Measurements from ENCODE around the gene ADGB. TPM values are rescaled to one million over a fixed set of nuclear protein-coding genes. Genes with fewer than 3 reads are reported as not detected.

The ADGB gene
- total and polyA plus RNA-seq, 2 of the 13 experiments (the other 11 are each of a cell fraction or from before 2014, with no cell fraction given), result not detected

DNA sequence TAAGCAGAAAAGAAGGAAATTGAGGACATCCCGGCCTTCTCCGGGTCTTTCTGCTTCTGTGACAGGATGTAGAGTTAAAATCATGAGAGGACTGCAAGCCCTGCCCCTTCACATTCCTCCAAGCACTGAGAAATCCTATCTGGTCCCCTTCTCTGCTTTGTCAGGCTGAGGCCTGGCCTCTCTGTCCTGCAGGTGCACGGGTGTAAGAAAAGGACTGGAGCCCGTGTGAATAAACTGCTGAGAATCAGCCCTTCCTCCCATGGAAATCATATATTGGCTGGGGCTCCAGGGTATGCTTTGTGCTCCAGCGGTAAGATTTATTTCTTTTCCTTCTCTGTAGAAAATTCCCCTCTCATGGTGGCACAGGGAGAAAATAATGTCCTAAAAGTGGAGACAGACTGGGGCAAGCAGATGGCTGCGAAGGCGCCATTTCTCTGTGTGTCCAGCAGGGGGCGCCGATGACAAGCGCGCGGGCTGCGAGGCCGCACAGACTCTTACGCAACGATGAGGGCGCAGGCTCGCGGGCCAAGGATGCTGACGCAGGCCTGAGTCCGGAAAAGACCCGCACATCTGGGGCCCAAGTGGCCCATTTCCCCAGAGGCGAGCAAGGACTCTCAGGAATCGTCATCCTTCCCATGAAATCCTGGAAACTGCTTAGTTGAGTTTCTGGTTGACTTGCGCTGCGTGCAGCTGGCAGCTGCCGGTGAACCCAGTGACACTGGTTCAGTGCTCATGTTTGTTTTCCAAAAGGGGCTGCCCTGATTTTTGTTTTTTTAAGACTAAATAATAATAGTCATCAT, 258.6 kb downstream of the ADGB start (continued):
- TF ChIP-seq, protein P1, sequence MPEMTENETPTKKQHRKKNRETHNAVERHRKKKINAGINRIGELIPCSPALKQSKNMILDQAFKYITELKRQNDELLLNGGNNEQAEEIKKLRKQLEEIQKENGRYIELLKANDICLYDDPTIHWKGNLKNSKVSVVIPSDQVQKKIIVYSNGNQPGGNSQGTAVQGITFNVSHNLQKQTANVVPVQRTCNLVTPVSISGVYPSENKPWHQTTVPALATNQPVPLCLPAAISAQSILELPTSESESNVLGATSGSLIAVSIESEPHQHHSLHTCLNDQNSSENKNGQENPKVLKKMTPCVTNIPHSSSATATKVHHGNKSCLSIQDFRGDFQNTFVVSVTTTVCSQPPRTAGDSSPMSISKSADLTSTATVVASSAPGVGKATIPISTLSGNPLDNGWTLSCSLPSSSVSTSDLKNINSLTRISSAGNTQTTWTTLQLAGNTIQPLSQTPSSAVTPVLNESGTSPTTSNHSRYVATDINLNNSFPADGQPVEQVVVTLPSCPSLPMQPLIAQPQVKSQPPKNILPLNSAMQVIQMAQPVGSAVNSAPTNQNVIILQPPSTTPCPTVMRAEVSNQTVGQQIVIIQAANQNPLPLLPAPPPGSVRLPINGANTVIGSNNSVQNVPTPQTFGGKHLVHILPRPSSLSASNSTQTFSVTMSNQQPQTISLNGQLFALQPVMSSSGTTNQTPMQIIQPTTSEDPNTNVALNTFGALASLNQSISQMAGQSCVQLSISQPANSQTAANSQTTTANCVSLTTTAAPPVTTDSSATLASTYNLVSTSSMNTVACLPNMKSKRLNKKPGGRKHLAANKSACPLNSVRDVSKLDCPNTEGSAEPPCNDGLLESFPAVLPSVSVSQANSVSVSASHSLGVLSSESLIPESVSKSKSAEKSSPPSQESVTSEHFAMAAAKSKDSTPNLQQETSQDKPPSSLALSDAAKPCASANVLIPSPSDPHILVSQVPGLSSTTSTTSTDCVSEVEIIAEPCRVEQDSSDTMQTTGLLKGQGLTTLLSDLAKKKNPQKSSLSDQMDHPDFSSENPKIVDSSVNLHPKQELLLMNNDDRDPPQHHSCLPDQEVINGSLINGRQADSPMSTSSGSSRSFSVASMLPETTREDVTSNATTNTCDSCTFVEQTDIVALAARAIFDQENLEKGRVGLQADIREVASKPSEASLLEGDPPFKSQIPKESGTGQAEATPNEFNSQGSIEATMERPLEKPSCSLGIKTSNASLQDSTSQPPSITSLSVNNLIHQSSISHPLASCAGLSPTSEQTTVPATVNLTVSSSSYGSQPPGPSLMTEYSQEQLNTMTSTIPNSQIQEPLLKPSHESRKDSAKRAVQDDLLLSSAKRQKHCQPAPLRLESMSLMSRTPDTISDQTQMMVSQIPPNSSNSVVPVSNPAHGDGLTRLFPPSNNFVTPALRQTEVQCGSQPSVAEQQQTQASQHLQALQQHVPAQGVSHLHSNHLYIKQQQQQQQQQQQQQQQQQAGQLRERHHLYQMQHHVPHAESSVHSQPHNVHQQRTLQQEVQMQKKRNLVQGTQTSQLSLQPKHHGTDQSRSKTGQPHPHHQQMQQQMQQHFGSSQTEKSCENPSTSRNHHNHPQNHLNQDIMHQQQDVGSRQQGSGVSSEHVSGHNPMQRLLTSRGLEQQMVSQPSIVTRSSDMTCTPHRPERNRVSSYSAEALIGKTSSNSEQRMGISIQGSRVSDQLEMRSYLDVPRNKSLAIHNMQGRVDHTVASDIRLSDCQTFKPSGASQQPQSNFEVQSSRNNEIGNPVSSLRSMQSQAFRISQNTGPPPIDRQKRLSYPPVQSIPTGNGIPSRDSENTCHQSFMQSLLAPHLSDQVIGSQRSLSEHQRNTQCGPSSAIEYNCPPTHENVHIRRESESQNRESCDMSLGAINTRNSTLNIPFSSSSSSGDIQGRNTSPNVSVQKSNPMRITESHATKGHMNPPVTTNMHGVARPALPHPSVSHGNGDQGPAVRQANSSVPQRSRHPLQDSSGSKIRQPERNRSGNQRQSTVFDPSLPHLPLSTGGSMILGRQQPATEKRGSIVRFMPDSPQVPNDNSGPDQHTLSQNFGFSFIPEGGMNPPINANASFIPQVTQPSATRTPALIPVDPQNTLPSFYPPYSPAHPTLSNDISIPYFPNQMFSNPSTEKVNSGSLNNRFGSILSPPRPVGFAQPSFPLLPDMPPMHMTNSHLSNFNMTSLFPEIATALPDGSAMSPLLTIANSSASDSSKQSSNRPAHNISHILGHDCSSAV (CRISPR knock-in tag; IDR thresholded peaks at IDR 0.05; ENCODE audit: borderline replicate concordance), result no peak
- TF ChIP-seq ZBTB1 (CRISPR knock-in tag; IDR thresholded peaks at IDR 0.05; ENCODE audit: borderline replicate concordance) (no peak), ZBTB34 (CRISPR knock-in tag; IDR thresholded peaks at IDR 0.05) (no peak), SP5 (CRISPR knock-in tag; IDR thresholded peaks at IDR 0.05; ENCODE audit: borderline replicate concordance, low read depth) (peak; percentile 24; the same call in 1 of the 2 replicates), ZBTB20 (CRISPR knock-in tag; IDR thresholded peaks at IDR 0.05; ENCODE audit: borderline replicate concordance, low read depth) (peak; percentile 74), ZNF737 (CRISPR knock-in tag; IDR thresholded peaks at IDR 0.05; ENCODE audit: borderline replicate concordance) (peak; percentile 65; the same call in 1 of the 2 replicates), ZKSCAN8 (CRISPR knock-in tag; IDR thresholded peaks at IDR 0.05; ENCODE audit: borderline replicate concordance) (peak; percentile 84; the same call in 1 of the 2 replicates), ZNF430 (CRISPR knock-in tag; IDR thresholded peaks at IDR 0.05) (peak; percentile 54; the same call in 1 of the 2 replicates), HOXA3 (CRISPR knock-in tag; IDR thresholded peaks at IDR 0.05) (peak; percentile 83), ZNF510 (CRISPR knock-in tag; IDR thresholded peaks at IDR 0.05; ENCODE audit: low read depth) (no peak), NR3C1 (CRISPR knock-in tag; IDR thresholded peaks at IDR 0.05) (no peak), SP4 (CRISPR knock-in tag; IDR thresholded peaks at IDR 0.05) (peak; percentile 44; the same call in 1 of the 2 replicates)
- TF ChIP-seq, protein P2, sequence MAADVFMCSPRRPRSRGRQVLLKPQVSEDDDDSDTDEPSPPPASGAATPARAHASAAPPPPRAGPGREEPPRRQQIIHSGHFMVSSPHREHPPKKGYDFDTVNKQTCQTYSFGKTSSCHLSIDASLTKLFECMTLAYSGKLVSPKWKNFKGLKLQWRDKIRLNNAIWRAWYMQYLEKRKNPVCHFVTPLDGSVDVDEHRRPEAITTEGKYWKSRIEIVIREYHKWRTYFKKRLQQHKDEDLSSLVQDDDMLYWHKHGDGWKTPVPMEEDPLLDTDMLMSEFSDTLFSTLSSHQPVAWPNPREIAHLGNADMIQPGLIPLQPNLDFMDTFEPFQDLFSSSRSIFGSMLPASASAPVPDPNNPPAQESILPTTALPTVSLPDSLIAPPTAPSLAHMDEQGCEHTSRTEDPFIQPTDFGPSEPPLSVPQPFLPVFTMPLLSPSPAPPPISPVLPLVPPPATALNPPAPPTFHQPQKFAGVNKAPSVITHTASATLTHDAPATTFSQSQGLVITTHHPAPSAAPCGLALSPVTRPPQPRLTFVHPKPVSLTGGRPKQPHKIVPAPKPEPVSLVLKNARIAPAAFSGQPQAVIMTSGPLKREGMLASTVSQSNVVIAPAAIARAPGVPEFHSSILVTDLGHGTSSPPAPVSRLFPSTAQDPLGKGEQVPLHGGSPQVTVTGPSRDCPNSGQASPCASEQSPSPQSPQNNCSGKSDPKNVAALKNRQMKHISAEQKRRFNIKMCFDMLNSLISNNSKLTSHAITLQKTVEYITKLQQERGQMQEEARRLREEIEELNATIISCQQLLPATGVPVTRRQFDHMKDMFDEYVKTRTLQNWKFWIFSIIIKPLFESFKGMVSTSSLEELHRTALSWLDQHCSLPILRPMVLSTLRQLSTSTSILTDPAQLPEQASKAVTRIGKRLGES (CRISPR knock-in tag; IDR thresholded peaks at IDR 0.05; ENCODE audit: borderline replicate concordance), result no peak

Measured in HepG2 (cell line).